K562 (cell line): ENCODE results near the gene ABLIM2. TPM values are rescaled to one million over a fixed set of nuclear protein-coding genes. Genes with fewer than 3 reads are reported as not detected.

Source experiments
- ATAC-seq: fragments of 200-7000 bp; cut with Tn5 transposase; 3 replicates; pipeline ENCODE4 v1.9.1; 2020; ENCODE audit warnings: moderate library complexity
- BruUV-seq: library from RNA; stranded (reverse); fragments of 400-500 nt; replicated peaks from 2 replicates; lab custom pipeline; 2021; lab: Mats Ljungman, UMichigan
- CTCF ChIA-PET: fragments of 300-600 bp; formaldehyde crosslinking; extraction: SDS; loops from one replicate; lab custom pipeline; 2021; ENCODE audit warnings: low intra/inter-chr PET ratio; lab: Yijun Ruan, JAX
- POLR2A ChIA-PET: fragments of 300-600, 350-650 bp; sonication (Branson Sonifier 250); formaldehyde crosslinking; extraction: SDS; loops from one replicate; lab custom pipeline; 2021; ENCODE audit warnings: antibody characterized with exemption, inconsistent platforms; lab: Yijun Ruan, JAX
- DNase-seq, 4 experiments: peaks; one replicate each; pipeline versions ENCODE4 v3.0.0 to v3.0.0-alpha.2; 2011 to 2018; ENCODE audit warnings: low spot score in 3 of 4, mixed read lengths in 3 of 4; ENCODE audit errors: extremely low read depth in 1 of 4
- FAIRE-seq: peaks from 2 replicates; lab custom pipeline; 2011; peaks lifted over from hg19 to GRCh38; lab: Jason Lieb, UNC
- H2AFZ ChIP-seq: 2 replicates; pipeline ENCODE4 v1.6.0; 2011; ENCODE audit warnings: low read depth, low read length, control low read depth, inconsistent platforms
- H3K27ac ChIP-seq: fragments of 200-600 bp; 3 replicates; pipeline ENCODE4 v1.8.0; 2011; ENCODE audit warnings: low read depth, mild to moderate bottlenecking, control low read depth, inconsistent platforms, low read length, moderate library complexity, mixed read lengths; ENCODE audit errors: extremely low read depth
- H3K27me3 ChIP-seq, 2 experiments: fragments of 300-600 bp in 1 of 2; 2 replicates in 1 of 2; 3 replicates in 1 of 2; pipeline versions ENCODE4 v1.6.0 to v1.8.0; 2011; ENCODE audit warnings: inconsistent platforms in 2 of 2, low read length in 2 of 2, mild to moderate bottlenecking in 1 of 2, mixed read lengths in 1 of 2, moderate library complexity in 1 of 2; ENCODE audit not compliant: control insufficient read depth in 2 of 2, insufficient read depth in 2 of 2
- H3K36me3 ChIP-seq: fragments of 300-600 bp; 3 replicates; pipeline ENCODE4 v1.8.0; 2011; ENCODE audit warnings: mild to moderate bottlenecking, low read length, inconsistent platforms; ENCODE audit not compliant: control insufficient read depth, insufficient read depth
- H3K4me1 ChIP-seq, 2 experiments: fragments of 200-600 bp in 1 of 2; replicated peaks in 1 of 2; 2 replicates in 1 of 2; 3 replicates in 1 of 2; pipeline versions ENCODE4 v1.5.1 to v1.8.0; 2011; ENCODE audit warnings: inconsistent platforms in 2 of 2, low read length in 2 of 2, mild to moderate bottlenecking in 1 of 2, mixed read lengths in 1 of 2, moderate library complexity in 1 of 2; ENCODE audit not compliant: control insufficient read depth in 2 of 2, insufficient read depth in 2 of 2
- H3K4me2 ChIP-seq: 2 replicates; pipeline ENCODE4 v1.6.1; 2011; ENCODE audit warnings: low read length, control low read depth, inconsistent platforms, mixed read lengths; ENCODE audit not compliant: insufficient read depth
- H3K4me3 ChIP-seq: fragments of 200-600 bp; sonication (generic), shearing (Covaris generic); 2 replicates; pipeline ENCODE4 v1.5.1; 2016; ENCODE audit warnings: control low read depth, inconsistent platforms
- H3K79me2 ChIP-seq: fragments of 200-600 bp; 3 replicates; pipeline ENCODE4 v1.8.0; 2011; ENCODE audit warnings: low read length, inconsistent platforms; ENCODE audit not compliant: control insufficient read depth, insufficient read depth
- H3K9ac ChIP-seq, 2 experiments: 2 replicates each; pipeline versions ENCODE4 v1.6.0 to v1.6.1; 2011; ENCODE audit warnings: low read depth in 2 of 2, low read length in 2 of 2, control low read depth in 1 of 2, inconsistent platforms in 1 of 2, mild to moderate bottlenecking in 1 of 2, mixed read lengths in 1 of 2; ENCODE audit not compliant: insufficient read depth in 1 of 2
- H3K9me1 ChIP-seq: one replicate; pipeline ENCODE4 v1.6.0; 2011; ENCODE audit warnings: inconsistent platforms, mild to moderate bottlenecking, low read length, moderate library complexity; ENCODE audit not compliant: control insufficient read depth, insufficient read depth
- H3K9me3 ChIP-seq: replicated peaks from 2 replicates; pipeline ENCODE4 v1.5.1; 2011; ENCODE audit warnings: low read depth, low read length, inconsistent platforms; ENCODE audit not compliant: control insufficient read depth, insufficient read depth
- H4K20me1 ChIP-seq: replicated peaks from 2 replicates; pipeline ENCODE4 v1.6.1; 2011; ENCODE audit warnings: low read length, inconsistent platforms, mixed read lengths; ENCODE audit not compliant: control insufficient read depth, insufficient read depth
- BDP1 ChIP-seq: IDR thresholded peaks from 3 replicates; pipeline ENCODE4 v1.6.1; 2011; ENCODE audit not compliant: insufficient read length, insufficient read depth
- DPF2 ChIP-seq: fragments of 450-650 bp; IDR thresholded peaks from 2 replicates; pipeline ENCODE4 v1.6.1; 2016
- FOXA3 ChIP-seq, 2 experiments: fragments of 450-650 bp in 1 of 2; sonication (generic) in 1 of 2; formaldehyde crosslinking; IDR thresholded peaks in 1 of 2; conservative IDR thresholded peaks in 1 of 2; 2 replicates each; pipeline versions ENCODE4 v1.4.0 to v1.8.0; 2020 to 2022; ENCODE audit warnings: mild to moderate bottlenecking in 2 of 2, missing genetic modification reagents in 1 of 2
- ZBTB8A ChIP-seq: fragments of 450-650 bp; IDR thresholded peaks from 2 replicates; pipeline ENCODE4 v1.6.1; 2018; ENCODE audit warnings: mild to moderate bottlenecking, moderate library complexity; ENCODE audit not compliant: partially characterized antibody
- ZNF134 ChIP-seq: fragments of 250-450 bp; sonication (Bioruptor Pico); conservative IDR thresholded peaks from 2 replicates; pipeline ENCODE4 v1.4.0; 2020
- ZNF212 ChIP-seq: fragments of 450-650 bp; formaldehyde crosslinking; IDR thresholded peaks from 2 replicates; pipeline ENCODE4 v1.4.0; 2020; ENCODE audit warnings: mild to moderate bottlenecking
- ZNF3 ChIP-seq: fragments of 250-450 bp; sonication (Bioruptor Pico); IDR thresholded peaks from 2 replicates; pipeline ENCODE4 v1.5.0; 2021; ENCODE audit warnings: mild to moderate bottlenecking, moderate library complexity
- ZNF551 ChIP-seq: fragments of 250-450 bp; sonication (Bioruptor Pico); IDR thresholded peaks from 2 replicates; pipeline ENCODE4 v1.5.0; 2021; ENCODE audit warnings: mild to moderate bottlenecking, moderate library complexity
- WGBS: fragments of 100-300 bp; shearing (Covaris generic); methylation state at CpG from one replicate; pipeline ENCODE4 v1.1.6; 2016; ENCODE audit warnings: low coverage, mixed read lengths; ENCODE audit not compliant: insufficient coverage; ENCODE audit errors: missing lambda C conversion rate; 5-methylcytosine and 5-hydroxymethylcytosine counted together
- in situ Hi-C: fragments of 300-500 bp; cut with MboI; formaldehyde crosslinking; loops from 4 replicates; pipeline ENCODE4 v1.15.0; 2018; ENCODE audit warnings: inconsistent platforms, mixed read lengths
- intact Hi-C: fragments of 100-400 bp; cut with micrococcal nuclease; formaldehyde crosslinking; loops from 2 replicates; pipeline ENCODE4 v1.14.2; 2022
- polyA plus RNA-seq, 8 experiments: library from polyadenylated mRNA; depleted of rRNA in 4 of 8; stranded (reverse) in 5 of 8; unstranded in 3 of 8; fragments of >200 nt; fragmentation: Nextera tagmentation in 2 of 8; fragmentation: Illumina TruSeq in 1 of 8; extraction: Ambion mirVana in 2 of 8; extraction: Trizol in 1 of 8; gene quantifications; 2 replicates each; pipeline versions ENCODE4 v1.2.1 to v1.2.3, GENCODE V29; 2011 to 2014; ENCODE audit warnings: inconsistent platforms in 1 of 8, missing spikeins in 1 of 8
- total RNA-seq, 7 experiments: library from RNA; depleted of rRNA in 6 of 7; stranded (reverse); fragments of >200 nt in 6 of 7; fragmentation: Illumina TruSeq in 2 of 7; extraction: Trizol in 2 of 7; gene quantifications; 2 replicates each; pipeline versions ENCODE4 v1.2.1 to v1.2.3, GENCODE V29; 2011 to 2021; ENCODE audit warnings: low replicate concordance in 1 of 7
- TF ChIP-seq, protein P1 (sequence below): IDR thresholded peaks from 3 replicates; pipeline ENCODE4 v1.6.1; 2011; ENCODE audit warnings: borderline replicate concordance, mild to moderate bottlenecking, moderate library complexity; ENCODE audit not compliant: insufficient read length; ENCODE audit errors: extremely low read depth
- TF ChIP-seq, protein P2 (sequence below): sonication (generic); formaldehyde crosslinking; IDR thresholded peaks from 2 replicates; pipeline ENCODE4 v1.8.1; 2023; ENCODE audit warnings: mild to moderate bottlenecking, missing genetic modification reagents, moderate library complexity
- TF ChIP-seq, protein P3 (sequence below): sonication (generic); formaldehyde crosslinking; IDR thresholded peaks from 2 replicates; pipeline ENCODE4 v1.8.0; 2022; ENCODE audit warnings: mild to moderate bottlenecking, missing genetic modification reagents

The ABLIM2 gene
- total and polyA plus RNA-seq, 9 of the 15 experiments (the other 6 are each of a cell fraction or from before 2014, with no cell fraction given): not detected

DNA sequence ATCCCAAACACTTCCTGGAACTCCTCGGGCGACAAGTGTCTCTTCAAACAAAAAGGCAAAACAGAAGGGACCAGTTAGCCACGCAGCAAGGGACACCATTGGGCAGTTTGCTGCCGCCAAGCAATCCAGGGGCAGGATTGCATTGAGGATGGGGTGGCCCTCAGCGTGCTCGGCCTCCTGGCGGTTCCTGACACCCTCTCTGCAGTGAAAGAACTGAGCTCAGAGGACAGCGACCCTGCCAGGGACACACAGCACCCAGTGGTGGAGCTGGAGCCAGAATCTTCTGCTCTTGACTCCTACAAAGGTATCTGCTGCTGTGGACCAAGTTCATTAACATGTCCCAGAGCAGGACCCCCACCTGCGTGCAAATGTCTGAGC lies 191.6 kb downstream of the ABLIM2 start (continued):
- TF ChIP-seq, protein P1, sequence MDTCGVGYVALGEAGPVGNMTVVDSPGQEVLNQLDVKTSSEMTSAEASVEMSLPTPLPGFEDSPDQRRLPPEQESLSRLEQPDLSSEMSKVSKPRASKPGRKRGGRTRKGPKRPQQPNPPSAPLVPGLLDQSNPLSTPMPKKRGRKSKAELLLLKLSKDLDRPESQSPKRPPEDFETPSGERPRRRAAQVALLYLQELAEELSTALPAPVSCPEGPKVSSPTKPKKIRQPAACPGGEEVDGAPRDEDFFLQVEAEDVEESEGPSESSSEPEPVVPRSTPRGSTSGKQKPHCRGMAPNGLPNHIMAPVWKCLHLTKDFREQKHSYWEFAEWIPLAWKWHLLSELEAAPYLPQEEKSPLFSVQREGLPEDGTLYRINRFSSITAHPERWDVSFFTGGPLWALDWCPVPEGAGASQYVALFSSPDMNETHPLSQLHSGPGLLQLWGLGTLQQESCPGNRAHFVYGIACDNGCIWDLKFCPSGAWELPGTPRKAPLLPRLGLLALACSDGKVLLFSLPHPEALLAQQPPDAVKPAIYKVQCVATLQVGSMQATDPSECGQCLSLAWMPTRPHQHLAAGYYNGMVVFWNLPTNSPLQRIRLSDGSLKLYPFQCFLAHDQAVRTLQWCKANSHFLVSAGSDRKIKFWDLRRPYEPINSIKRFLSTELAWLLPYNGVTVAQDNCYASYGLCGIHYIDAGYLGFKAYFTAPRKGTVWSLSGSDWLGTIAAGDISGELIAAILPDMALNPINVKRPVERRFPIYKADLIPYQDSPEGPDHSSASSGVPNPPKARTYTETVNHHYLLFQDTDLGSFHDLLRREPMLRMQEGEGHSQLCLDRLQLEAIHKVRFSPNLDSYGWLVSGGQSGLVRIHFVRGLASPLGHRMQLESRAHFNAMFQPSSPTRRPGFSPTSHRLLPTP: no peak
- TF ChIP-seq ZBTB8A (no peak), ZNF212 (CRISPR knock-in tag) (no peak)
- TF ChIP-seq, protein P2, sequence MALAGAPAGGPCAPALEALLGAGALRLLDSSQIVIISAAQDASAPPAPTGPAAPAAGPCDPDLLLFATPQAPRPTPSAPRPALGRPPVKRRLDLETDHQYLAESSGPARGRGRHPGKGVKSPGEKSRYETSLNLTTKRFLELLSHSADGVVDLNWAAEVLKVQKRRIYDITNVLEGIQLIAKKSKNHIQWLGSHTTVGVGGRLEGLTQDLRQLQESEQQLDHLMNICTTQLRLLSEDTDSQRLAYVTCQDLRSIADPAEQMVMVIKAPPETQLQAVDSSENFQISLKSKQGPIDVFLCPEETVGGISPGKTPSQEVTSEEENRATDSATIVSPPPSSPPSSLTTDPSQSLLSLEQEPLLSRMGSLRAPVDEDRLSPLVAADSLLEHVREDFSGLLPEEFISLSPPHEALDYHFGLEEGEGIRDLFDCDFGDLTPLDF (CRISPR knock-in tag): no peak
- TF ChIP-seq, all 486 proteins: peak for 0

DNA sequence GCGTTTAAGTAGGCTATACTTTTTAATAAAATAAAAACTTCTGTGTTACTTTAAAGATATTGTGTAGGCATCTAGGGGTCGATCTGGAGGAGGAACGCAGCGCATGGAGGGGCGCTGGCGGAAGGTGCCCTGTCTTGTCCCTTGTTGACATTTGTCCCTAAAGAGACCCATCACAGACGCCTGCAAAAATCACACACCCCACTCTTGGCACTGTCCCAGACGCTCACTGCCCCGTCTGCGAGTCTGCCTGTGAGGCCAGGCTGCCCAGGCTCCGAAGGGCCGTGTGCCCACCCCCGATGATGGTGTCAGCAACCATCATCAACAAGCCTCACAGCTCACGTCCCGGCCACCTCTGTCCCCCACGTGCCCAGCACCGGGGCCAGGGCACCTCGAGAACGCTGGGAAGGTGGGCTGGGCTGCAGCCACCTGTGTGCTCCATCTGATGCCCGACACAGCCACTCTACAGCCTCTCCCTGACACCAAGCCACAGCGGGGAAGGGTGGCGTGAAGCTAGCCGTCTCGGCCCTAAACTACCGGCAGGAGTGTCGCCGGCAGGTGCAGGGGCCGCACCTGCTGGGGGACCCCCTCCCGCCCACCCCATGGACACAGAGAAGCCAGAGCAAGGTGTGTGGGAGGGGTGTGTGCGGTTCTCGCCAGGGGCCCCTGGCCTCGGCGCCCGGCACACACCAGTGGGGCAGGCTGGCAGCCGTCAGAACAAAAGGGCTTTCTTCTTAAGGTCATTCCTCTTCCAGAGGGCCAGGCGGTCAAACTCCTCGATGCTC lies 192.1 kb downstream of the ABLIM2 start:
- intact Hi-C loops: no loop called here
- ChIA-PET POLR2A (no interaction called here), CTCF (no interaction called here)
- no TSS peak for BruUV-seq
- in situ Hi-C loops: no loop called here
- peaks cover 7% of the 10 kb centered on the region for H4K20me1 ChIP-seq
- H3K27me3 ChIP-seq: peaks cover 19 to 52% of the 10 kb centered on the region in 2 experiments; a peak in 3 of 5 replicates
- H3K9me3 ChIP-seq: no peaks in the 10 kb centered on the region
- H3K9ac ChIP-seq: no peak overlapping the region
- no peak overlapping the region for H3K27ac ChIP-seq
- no peak for ATAC-seq
- H3K36me3 ChIP-seq: no peaks in the 10 kb centered on the region
- 4% methylated on average over 35 of the region's 37 CpGs for WGBS
- H3K4me2 ChIP-seq: no peak overlapping the region
- no peaks in the 10 kb centered on the region for H3K79me2 ChIP-seq
- H3K4me1 ChIP-seq: no peaks in the 10 kb centered on the region; a peak in 1 of 5 replicates
- peaks cover 3% of the 10 kb centered on the region for H3K9me1 ChIP-seq
- no peak overlapping the region for H3K4me3 ChIP-seq
- TF ChIP-seq, protein P3, sequence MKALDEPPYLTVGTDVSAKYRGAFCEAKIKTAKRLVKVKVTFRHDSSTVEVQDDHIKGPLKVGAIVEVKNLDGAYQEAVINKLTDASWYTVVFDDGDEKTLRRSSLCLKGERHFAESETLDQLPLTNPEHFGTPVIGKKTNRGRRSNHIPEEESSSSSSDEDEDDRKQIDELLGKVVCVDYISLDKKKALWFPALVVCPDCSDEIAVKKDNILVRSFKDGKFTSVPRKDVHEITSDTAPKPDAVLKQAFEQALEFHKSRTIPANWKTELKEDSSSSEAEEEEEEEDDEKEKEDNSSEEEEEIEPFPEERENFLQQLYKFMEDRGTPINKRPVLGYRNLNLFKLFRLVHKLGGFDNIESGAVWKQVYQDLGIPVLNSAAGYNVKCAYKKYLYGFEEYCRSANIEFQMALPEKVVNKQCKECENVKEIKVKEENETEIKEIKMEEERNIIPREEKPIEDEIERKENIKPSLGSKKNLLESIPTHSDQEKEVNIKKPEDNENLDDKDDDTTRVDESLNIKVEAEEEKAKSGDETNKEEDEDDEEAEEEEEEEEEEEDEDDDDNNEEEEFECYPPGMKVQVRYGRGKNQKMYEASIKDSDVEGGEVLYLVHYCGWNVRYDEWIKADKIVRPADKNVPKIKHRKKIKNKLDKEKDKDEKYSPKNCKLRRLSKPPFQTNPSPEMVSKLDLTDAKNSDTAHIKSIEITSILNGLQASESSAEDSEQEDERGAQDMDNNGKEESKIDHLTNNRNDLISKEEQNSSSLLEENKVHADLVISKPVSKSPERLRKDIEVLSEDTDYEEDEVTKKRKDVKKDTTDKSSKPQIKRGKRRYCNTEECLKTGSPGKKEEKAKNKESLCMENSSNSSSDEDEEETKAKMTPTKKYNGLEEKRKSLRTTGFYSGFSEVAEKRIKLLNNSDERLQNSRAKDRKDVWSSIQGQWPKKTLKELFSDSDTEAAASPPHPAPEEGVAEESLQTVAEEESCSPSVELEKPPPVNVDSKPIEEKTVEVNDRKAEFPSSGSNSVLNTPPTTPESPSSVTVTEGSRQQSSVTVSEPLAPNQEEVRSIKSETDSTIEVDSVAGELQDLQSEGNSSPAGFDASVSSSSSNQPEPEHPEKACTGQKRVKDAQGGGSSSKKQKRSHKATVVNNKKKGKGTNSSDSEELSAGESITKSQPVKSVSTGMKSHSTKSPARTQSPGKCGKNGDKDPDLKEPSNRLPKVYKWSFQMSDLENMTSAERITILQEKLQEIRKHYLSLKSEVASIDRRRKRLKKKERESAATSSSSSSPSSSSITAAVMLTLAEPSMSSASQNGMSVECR: no peak
- TF ChIP-seq FOXA3 (CRISPR knock-in tag; conservative IDR thresholded peaks at IDR 0.05 in 1 of 2, IDR thresholded peaks at IDR 0.05 in 1 of 2) (no peak), ZNF551 (CRISPR knock-in tag) (no peak), DPF2 (no peak), ZNF134 (CRISPR knock-in tag) (no peak), BDP1 (no peak), ZNF3 (no peak)
- TF ChIP-seq, all 486 proteins: peak for 0
- FAIRE-seq (no peak), DNase-seq (no peak)
- H2AFZ ChIP-seq: no peak overlapping the region
